Osteoblast (primary cell): ENCODE measurements around the gene KCTD20. TPM values are rescaled to one million over a fixed set of nuclear protein-coding genes. Genes with fewer than 3 reads are reported as not detected.

Experiments
- DNase-seq: peaks from one replicate; pipeline ENCODE4 v3.0.0; 2011; ENCODE audit warnings: low spot score, mixed read lengths; ENCODE audit not compliant: insufficient read length; ENCODE audit errors: missing footprints
- H2AFZ ChIP-seq: 2 replicates; pipeline ENCODE4 v1.6.0; 2011; ENCODE audit warnings: mild to moderate bottlenecking, low read length
- H3K27ac ChIP-seq: 2 replicates; pipeline ENCODE4 v1.5.1; 2011; ENCODE audit warnings: mild to moderate bottlenecking, low read depth, low read length, moderate library complexity
- H3K27me3 ChIP-seq: 2 replicates; pipeline ENCODE4 v1.6.0; 2012; ENCODE audit warnings: mild to moderate bottlenecking, control low read depth, inconsistent platforms, low read length, moderate library complexity; ENCODE audit not compliant: insufficient read depth
- H3K36me3 ChIP-seq: 2 replicates; pipeline ENCODE4 v1.5.1; 2011; ENCODE audit warnings: mild to moderate bottlenecking, low read length, control low read depth, moderate library complexity; ENCODE audit not compliant: insufficient read depth
- H3K4me1 ChIP-seq: 2 replicates; pipeline ENCODE4 v1.5.1; 2011; ENCODE audit warnings: mild to moderate bottlenecking, low read length, control low read depth, moderate library complexity; ENCODE audit not compliant: insufficient read depth
- H3K4me2 ChIP-seq: 2 replicates; pipeline ENCODE4 v1.6.0; 2011; ENCODE audit warnings: mild to moderate bottlenecking, low read length; ENCODE audit not compliant: insufficient read depth
- H3K4me3 ChIP-seq: fragments of 200-600 bp; sonication (generic); 3 replicates; pipeline ENCODE4 v1.5.1; 2012; ENCODE audit warnings: mild to moderate bottlenecking, low read length, inconsistent platforms; ENCODE audit not compliant: insufficient read depth
- H3K79me2 ChIP-seq: 2 replicates; pipeline ENCODE4 v1.6.0; 2012; ENCODE audit warnings: mild to moderate bottlenecking, low read length, control low read depth, inconsistent platforms; ENCODE audit not compliant: insufficient read depth
- H3K9me3 ChIP-seq: 2 replicates; pipeline ENCODE4 v1.5.1; 2011; ENCODE audit warnings: low read depth, low read length, control low read depth
- H4K20me1 ChIP-seq: 2 replicates; pipeline ENCODE4 v1.6.0; 2012; ENCODE audit warnings: mild to moderate bottlenecking, low read length, control low read depth; ENCODE audit not compliant: insufficient read depth
- small RNA-seq: library from RNA; depleted of rRNA; stranded (forward); fragments of <200 nt; gene quantifications from one replicate; pipeline ENCODE3, GENCODE V24; 2012
- total RNA-seq: library from RNA; depleted of rRNA; stranded (reverse); fragments of >200 nt; gene quantifications from 2 replicates; pipeline ENCODE4 v1.2.3, GENCODE V29; 2012
- TF ChIP-seq, protein P1 (sequence below): IDR thresholded peaks from 2 replicates; pipeline ENCODE4 v1.5.1; 2011; ENCODE audit warnings: mild to moderate bottlenecking, low read depth, low read length, moderate library complexity; ENCODE audit errors: extremely low read depth

KCTD20 gene
- total RNA-seq, 1 donor, result 210 TPM

DNA sequence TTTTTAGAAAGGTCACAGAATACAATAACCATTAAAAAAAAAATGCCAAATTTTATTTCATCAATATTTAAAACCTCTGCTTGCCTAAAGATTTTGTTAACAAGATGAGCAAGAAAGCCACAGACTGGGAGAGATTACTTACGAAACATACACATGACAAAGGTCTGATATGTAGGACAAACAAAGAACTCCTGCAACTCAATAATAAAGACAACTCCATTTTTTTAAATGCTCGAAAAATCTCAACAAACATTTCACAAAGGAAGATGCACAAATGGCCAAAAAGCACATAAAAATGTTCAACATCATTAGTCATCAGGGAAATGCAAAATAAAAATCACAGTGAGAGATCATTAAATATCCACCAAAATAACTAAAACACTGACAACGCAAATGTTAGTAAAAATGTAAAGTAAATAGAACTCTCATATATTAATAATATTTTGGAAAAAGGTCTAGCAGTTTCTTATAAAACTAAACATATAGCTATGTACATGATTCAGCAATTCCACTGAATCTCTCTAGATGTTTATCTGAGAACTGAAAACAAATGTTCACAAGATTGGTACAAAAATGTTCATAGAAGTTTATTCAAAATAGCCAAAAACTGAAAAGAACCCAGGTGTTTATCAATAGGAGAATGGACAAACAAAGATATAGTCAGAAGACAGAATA is 94.2 kb downstream of the KCTD20 start:
- Histone ChIP-seq H3K4me1 (peaks cover 13% of the 10 kb centered on the region), H4K20me1 (peaks cover 12% of the 10 kb centered on the region), H3K4me2 (no peak overlapping the region), H3K9me3 (no peaks in the 10 kb centered on the region), H3K36me3 (peaks cover 40% of the 10 kb centered on the region), H3K27ac (no peak overlapping the region), H3K79me2 (peaks cover 79% of the 10 kb centered on the region), H3K27me3 (no peaks in the 10 kb centered on the region), H3K4me3 (no peak overlapping the region), H2AFZ (no peak overlapping the region)
- no peak for DNase-seq
- TF ChIP-seq, protein P1, sequence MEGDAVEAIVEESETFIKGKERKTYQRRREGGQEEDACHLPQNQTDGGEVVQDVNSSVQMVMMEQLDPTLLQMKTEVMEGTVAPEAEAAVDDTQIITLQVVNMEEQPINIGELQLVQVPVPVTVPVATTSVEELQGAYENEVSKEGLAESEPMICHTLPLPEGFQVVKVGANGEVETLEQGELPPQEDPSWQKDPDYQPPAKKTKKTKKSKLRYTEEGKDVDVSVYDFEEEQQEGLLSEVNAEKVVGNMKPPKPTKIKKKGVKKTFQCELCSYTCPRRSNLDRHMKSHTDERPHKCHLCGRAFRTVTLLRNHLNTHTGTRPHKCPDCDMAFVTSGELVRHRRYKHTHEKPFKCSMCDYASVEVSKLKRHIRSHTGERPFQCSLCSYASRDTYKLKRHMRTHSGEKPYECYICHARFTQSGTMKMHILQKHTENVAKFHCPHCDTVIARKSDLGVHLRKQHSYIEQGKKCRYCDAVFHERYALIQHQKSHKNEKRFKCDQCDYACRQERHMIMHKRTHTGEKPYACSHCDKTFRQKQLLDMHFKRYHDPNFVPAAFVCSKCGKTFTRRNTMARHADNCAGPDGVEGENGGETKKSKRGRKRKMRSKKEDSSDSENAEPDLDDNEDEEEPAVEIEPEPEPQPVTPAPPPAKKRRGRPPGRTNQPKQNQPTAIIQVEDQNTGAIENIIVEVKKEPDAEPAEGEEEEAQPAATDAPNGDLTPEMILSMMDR, result no peak

DNA sequence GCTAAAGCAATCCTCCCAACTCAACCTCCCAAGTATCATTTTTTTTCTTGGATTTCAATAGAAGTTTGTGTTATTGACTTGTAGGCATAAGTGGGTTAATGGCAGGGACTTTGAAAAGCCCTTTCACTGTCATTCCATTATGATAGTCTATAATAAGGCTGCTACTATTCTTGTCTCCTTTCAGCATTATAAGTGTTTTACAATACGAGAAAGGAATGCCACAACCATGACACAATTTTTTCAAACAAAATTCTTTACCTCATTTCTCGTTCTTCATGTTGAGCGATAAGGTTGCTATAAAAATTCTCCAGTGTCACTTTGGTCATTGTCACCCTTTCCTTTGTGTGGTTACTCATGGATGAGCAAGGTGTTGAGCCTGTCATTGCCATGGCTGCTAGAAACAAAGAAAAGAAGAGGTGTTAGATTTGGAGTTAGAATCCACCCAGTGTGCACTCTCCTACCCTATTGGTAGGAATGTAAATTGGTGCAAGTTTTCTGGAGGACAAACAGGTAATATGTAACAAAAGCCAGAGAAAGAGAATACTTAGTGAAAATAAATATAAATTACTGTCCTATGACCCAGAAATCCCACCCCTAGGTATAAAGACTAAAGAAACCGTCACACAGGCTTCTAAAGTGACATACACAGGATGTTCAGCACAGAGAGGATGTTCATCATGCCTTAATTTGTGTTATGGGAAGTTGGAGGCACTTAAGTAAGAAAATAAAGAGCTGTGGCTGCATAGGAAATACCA is 97.2 kb downstream of the KCTD20 start:
- no peak overlapping the region for H3K4me3 ChIP-seq
- no peak overlapping the region for H2AFZ ChIP-seq
- H3K27me3 ChIP-seq, result no peaks in the 10 kb centered on the region
- no peak overlapping the region for H3K4me2 ChIP-seq
- TF ChIP-seq, protein P1, result no peak
- H3K4me1 ChIP-seq, result peaks cover 20% of the 10 kb centered on the region
- H3K9me3 ChIP-seq, result no peaks in the 10 kb centered on the region
- H3K36me3 ChIP-seq, result peaks cover 31% of the 10 kb centered on the region
- DNase-seq, result no peak
- H4K20me1 ChIP-seq, result peaks cover 6% of the 10 kb centered on the region
- H3K27ac ChIP-seq, result no peak overlapping the region
- peaks cover 79% of the 10 kb centered on the region for H3K79me2 ChIP-seq

Small RNAs within 50 kb of the gene (small RNA-seq; reads per million reads assigned to genes)
- gene RN7SL502P, result not detected

Other genes with a start within 250 kb of the KCTD20 start
- 17.7 and 18.8 TPM in 2 replicates for gene BRPF3, start 246.3 kb upstream of the KCTD20 start, total RNA-seq
- under 0.01 TPM in 1 of 2 replicates, not detected in the other for gene PNPLA1, start 172.9 kb upstream of the KCTD20 start, total RNA-seq
- not detected in 2 replicates for gene BNIP5, start 106.1 kb upstream of the KCTD20 start, total RNA-seq
- gene ETV7, start 55.3 kb upstream of the KCTD20 start, total RNA-seq, result 3.3 and 3.5 TPM in 2 replicates
- gene PXT1, start 146 bp upstream of the KCTD20 start, total RNA-seq, result under 0.01 TPM in 1 of 2 replicates, not detected in the other
- gene STK38, start 104.5 kb downstream of the KCTD20 start, total RNA-seq, result 41.5 and 48.1 TPM in 2 replicates
- 236 and 289 TPM in 2 replicates for gene SRSF3, start 151.4 kb downstream of the KCTD20 start, total RNA-seq
- 456 and 461 TPM in 2 replicates for gene CDKN1A, start 235.7 kb downstream of the KCTD20 start, total RNA-seq